ENCODE measurements around the gene AGPAT1. TPM values are rescaled to one million over a fixed set of nuclear protein-coding genes. Genes with fewer than 3 reads are reported as not detected.

The AGPAT1 gene
- total and polyA plus RNA-seq, 10 of the 15 experiments (the other 5 are each of a cell fraction or from before 2014, with no cell fraction given): 13.9 to 39.5 (median 24.7) TPM

DNA sequence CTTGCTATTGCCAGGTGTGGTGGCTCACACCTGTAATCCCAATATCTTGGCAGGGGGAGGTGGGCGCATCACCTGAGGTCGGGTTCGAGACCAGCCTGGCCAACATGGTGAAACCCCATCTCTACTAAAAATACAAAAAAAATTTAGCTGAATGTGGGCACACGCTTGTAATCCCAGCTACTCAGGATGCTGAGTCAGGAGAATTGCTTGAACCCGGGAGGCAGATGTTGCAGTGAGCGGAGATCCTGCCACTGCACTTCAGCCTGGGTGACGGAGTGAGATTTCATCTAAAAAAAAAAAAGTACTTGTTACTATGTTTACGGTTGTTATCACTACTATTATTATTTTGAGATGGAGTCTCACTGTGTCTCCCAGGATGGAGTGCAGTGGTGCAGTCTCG lies 19.0 kb downstream of the AGPAT1 start:
- DNase-seq (ENCODE audit: low read depth, low spot score) (no peak), ATAC-seq (no peak), FAIRE-seq (no peak)
- ChIA-PET POLR2A (no interaction called here), RAD21 (ENCODE audit: unreplicated experiment) (no interaction called here), SMC1A (ENCODE audit: uncharacterized antibody, unreplicated experiment) (no interaction called here), CTCF (no interaction called here)
- intact Hi-C loops (cut with micrococcal nuclease; ENCODE audit: unreplicated experiment): loop anchor here (10.0 kb wide), 1 partner anchor 112 kb away; no protein-coding TSS in a partner anchor
- Histone ChIP-seq H3K9ac (ENCODE audit: control insufficient read depth, insufficient read depth, low read length) (no peak overlapping the region), H3K4me3 (no peak overlapping the region), H3K4me1 (ENCODE audit: control insufficient read depth, insufficient read depth, low read length) (peaks cover 3% of the 10 kb centered on the region; the same call in 1 of the 2 replicates), H3K9me3 (replicated peaks; ENCODE audit: control insufficient read depth, insufficient read depth, low read length) (no peaks in the 10 kb centered on the region), H4K20me1 (ENCODE audit: control insufficient read depth, insufficient read depth) (no peaks in the 10 kb centered on the region), H3K27ac (ENCODE audit: control insufficient read depth, insufficient read depth) (no peak overlapping the region), H3K79me2 (ENCODE audit: control insufficient read depth, insufficient read depth, low read length) (no peaks in the 10 kb centered on the region), H3K36me3 (ENCODE audit: control insufficient read depth in 2 of 2, insufficient read depth in 2 of 2, low read length in 1 of 2) (no peaks in the 10 kb centered on the region; a peak in 2 of 4 replicates), H3K27me3 (replicated peaks in 1 of 2; ENCODE audit: control insufficient read depth in 2 of 2, insufficient read depth in 2 of 2, low read length in 1 of 2) (peaks cover 0 to 2% of the 10 kb centered on the region in 2 experiments; a peak in 3 of 4 replicates), H2AFZ (ENCODE audit: control insufficient read depth, low read depth, low read length) (no peak overlapping the region), H3K4me2 (ENCODE audit: control insufficient read depth, insufficient read depth) (no peak overlapping the region)
- in situ Hi-C loops (cut with MboI): no loop called here
- TF ChIP-seq YBX1 (IDR thresholded peaks at IDR 0.05) (no peak), EP300 (IDR thresholded peaks at IDR 0.05; ENCODE audit: borderline replicate concordance in 1 of 2, control insufficient read depth in 1 of 2, low read depth in 2 of 2, low read length in 2 of 2) (no peak), CHD1 (IDR thresholded peaks at IDR 0.05; ENCODE audit: low read depth, low read length) (no peak), NR2C1 (IDR thresholded peaks at IDR 0.05) (no peak), BMI1 (IDR thresholded peaks at IDR 0.05; ENCODE audit: borderline replicate concordance) (no peak), ZNF24 (IDR thresholded peaks at IDR 0.05) (no peak), POLR2AphosphoS5 (IDR thresholded peaks at IDR 0.05; ENCODE audit: low read length) (no peak), ZNF274 (IDR thresholded peaks at IDR 0.05; ENCODE audit: insufficient read depth, insufficient read length) (no peak), NFIC (IDR thresholded peaks at IDR 0.05; ENCODE audit: low read depth, low read length) (no peak)
- TF ChIP-seq, protein P1, sequence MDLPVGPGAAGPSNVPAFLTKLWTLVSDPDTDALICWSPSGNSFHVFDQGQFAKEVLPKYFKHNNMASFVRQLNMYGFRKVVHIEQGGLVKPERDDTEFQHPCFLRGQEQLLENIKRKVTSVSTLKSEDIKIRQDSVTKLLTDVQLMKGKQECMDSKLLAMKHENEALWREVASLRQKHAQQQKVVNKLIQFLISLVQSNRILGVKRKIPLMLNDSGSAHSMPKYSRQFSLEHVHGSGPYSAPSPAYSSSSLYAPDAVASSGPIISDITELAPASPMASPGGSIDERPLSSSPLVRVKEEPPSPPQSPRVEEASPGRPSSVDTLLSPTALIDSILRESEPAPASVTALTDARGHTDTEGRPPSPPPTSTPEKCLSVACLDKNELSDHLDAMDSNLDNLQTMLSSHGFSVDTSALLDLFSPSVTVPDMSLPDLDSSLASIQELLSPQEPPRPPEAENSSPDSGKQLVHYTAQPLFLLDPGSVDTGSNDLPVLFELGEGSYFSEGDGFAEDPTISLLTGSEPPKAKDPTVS (IDR thresholded peaks at IDR 0.05; ENCODE audit: low read depth, low read length): no peak
- WGBS (ENCODE audit: insufficient coverage, insufficient replicate concordance, low lambda C conversion rate, missing lambda C conversion rate): 63% methylated on average over 9 of the region's 9 CpGs
- no TSS peak for BruUV-seq (replicated peaks)

All from GM12878 (cell line).